Mammary epithelial cell (primary cell): ENCODE results near the gene CASKIN1.

Experiments used
- EZH2 ChIP-seq: IDR thresholded peaks from 2 replicates; pipeline ENCODE4 v1.6.1; 2012; ENCODE audit warnings: low read length, inconsistent platforms, borderline replicate concordance
- TF ChIP-seq, protein P1 (sequence below), 2 donors: IDR thresholded peaks in 1 of 2; conservative IDR thresholded peaks in 1 of 2; 2 replicates each; pipeline ENCODE4 v1.5.1; 2011 to 2012; ENCODE audit warnings: inconsistent platforms in 2 of 2, low read length in 2 of 2, mild to moderate bottlenecking in 2 of 2, control low read depth in 1 of 2, low read depth in 1 of 2; ENCODE audit not compliant: insufficient read depth in 1 of 2; ENCODE audit errors: extremely low read depth in 1 of 2

DNA sequence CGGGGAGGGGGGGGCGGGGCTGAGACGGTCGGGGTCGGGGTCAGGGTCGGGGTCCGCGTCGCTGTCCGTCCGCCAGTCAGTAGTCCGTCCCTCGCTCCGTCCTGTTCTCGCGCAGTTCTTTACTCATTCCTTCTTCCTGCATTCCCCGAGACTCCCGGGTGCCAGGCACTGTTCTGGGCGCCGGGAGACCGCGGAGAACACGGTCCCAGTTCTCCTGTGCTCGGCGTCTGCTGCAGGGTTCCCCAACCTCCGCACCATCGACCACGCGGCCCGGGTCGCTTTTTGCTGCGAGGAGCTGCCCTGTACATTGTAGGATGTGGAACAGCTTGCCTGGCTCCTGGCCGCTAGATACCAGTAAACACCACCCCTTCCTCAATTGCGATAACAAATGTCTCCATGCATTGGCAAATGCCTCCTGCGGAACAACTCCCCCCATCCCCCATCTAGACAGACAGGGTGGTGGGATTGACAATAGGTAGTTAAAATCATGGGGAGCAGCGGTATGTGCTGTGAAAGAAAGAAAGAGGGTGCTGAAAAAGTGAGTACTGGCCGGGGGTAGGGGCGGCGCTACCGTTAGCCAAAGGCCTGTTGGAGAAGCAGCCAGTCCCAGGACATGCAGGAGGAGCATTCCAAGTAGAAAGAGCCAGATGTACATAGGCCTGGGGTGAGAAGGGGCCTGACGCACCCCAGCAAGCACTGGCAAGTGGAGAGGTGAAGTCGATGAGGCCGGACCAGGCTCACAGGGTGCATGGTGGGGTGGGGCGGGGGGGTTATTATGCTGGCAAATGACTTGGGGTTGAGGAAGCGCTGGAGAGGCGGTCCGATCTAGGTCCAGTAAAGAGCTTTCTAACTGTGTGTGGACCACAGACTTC lies 40.2 kb downstream of the CASKIN1 start:
- TF ChIP-seq, protein P1, sequence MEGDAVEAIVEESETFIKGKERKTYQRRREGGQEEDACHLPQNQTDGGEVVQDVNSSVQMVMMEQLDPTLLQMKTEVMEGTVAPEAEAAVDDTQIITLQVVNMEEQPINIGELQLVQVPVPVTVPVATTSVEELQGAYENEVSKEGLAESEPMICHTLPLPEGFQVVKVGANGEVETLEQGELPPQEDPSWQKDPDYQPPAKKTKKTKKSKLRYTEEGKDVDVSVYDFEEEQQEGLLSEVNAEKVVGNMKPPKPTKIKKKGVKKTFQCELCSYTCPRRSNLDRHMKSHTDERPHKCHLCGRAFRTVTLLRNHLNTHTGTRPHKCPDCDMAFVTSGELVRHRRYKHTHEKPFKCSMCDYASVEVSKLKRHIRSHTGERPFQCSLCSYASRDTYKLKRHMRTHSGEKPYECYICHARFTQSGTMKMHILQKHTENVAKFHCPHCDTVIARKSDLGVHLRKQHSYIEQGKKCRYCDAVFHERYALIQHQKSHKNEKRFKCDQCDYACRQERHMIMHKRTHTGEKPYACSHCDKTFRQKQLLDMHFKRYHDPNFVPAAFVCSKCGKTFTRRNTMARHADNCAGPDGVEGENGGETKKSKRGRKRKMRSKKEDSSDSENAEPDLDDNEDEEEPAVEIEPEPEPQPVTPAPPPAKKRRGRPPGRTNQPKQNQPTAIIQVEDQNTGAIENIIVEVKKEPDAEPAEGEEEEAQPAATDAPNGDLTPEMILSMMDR (conservative IDR thresholded peaks at IDR 0.05 in 1 of 2, IDR thresholded peaks at IDR 0.05 in 1 of 2; ENCODE audit: extremely low read depth in 1 of 2, insufficient read depth in 1 of 2, low read depth in 1 of 2, low read length in 2 of 2): no peak
- no peak for TF ChIP-seq EZH2
